Trophoblast cell (in vitro differentiated cells and primary cell): ENCODE data around the gene WNT1.

Source experiments
- DNase-seq, 2 donors: peaks; one replicate each; pipeline ENCODE4 v3.0.0-alpha.2; 2016
- H2AFZ ChIP-seq: 2 replicates; pipeline ENCODE4 v1.6.1; 2013; ENCODE audit warnings: low read length, moderate library complexity, mild to moderate bottlenecking; ENCODE audit not compliant: insufficient read depth, poor library complexity
- H2AK5ac ChIP-seq: 2 replicates; pipeline ENCODE4 v1.6.1; 2013; ENCODE audit warnings: mild to moderate bottlenecking, low read length
- H2BK120ac ChIP-seq: 2 replicates; pipeline ENCODE4 v1.6.1; 2013; ENCODE audit warnings: low read length, mild to moderate bottlenecking, moderate library complexity; ENCODE audit not compliant: insufficient read depth, poor library complexity
- H2BK12ac ChIP-seq: 2 replicates; pipeline ENCODE4 v1.6.1; 2013; ENCODE audit warnings: mild to moderate bottlenecking, low read length, moderate library complexity
- H2BK5ac ChIP-seq: 2 replicates; pipeline ENCODE4 v1.6.1; 2013; ENCODE audit warnings: low read length, low read depth, moderate library complexity, mild to moderate bottlenecking; ENCODE audit not compliant: poor library complexity
- H3K14ac ChIP-seq: 2 replicates; pipeline ENCODE4 v1.6.1; 2013; ENCODE audit warnings: mild to moderate bottlenecking, low read length
- H3K18ac ChIP-seq: 2 replicates; pipeline ENCODE4 v1.6.1; 2013; ENCODE audit warnings: mild to moderate bottlenecking, low read length
- H3K23ac ChIP-seq: 2 replicates; pipeline ENCODE4 v1.6.1; 2013; ENCODE audit warnings: low read length
- H3K27ac ChIP-seq: 2 replicates; pipeline ENCODE4 v1.5.1; 2013; ENCODE audit warnings: low read depth, mild to moderate bottlenecking, inconsistent platforms, low read length, moderate library complexity
- H3K27me3 ChIP-seq: 2 replicates; pipeline ENCODE4 v1.6.1; 2013; ENCODE audit warnings: inconsistent platforms, mild to moderate bottlenecking, low read length, moderate library complexity; ENCODE audit not compliant: insufficient read depth
- H3K36me3 ChIP-seq, 2 experiments: 1 replicate in 1 of 2; 2 replicates in 1 of 2; pipeline ENCODE4 v1.6.1; 2013; ENCODE audit warnings: low read length in 2 of 2, mild to moderate bottlenecking in 2 of 2, moderate library complexity in 1 of 2; ENCODE audit not compliant: insufficient read depth in 2 of 2, control insufficient read depth in 1 of 2
- H3K4ac ChIP-seq: 2 replicates; pipeline ENCODE4 v1.6.1; 2013; ENCODE audit warnings: low read depth, mild to moderate bottlenecking, low read length, moderate library complexity
- H3K4me1 ChIP-seq, 2 experiments: 1 replicate in 1 of 2; 2 replicates in 1 of 2; pipeline ENCODE4 v1.6.1; 2013; ENCODE audit warnings: low read length in 2 of 2, mild to moderate bottlenecking in 2 of 2, moderate library complexity in 1 of 2; ENCODE audit not compliant: insufficient read depth in 2 of 2, control insufficient read depth in 1 of 2
- H3K4me2 ChIP-seq: 2 replicates; pipeline ENCODE4 v1.6.1; 2013; ENCODE audit warnings: inconsistent platforms, mild to moderate bottlenecking, low read length, moderate library complexity
- H3K4me3 ChIP-seq: 2 replicates; pipeline ENCODE4 v1.5.1; 2013; ENCODE audit warnings: mild to moderate bottlenecking, low read depth, low read length, inconsistent platforms
- H3K79me1 ChIP-seq: one replicate; pipeline ENCODE4 v1.6.1; 2013; ENCODE audit warnings: low read length
- H3K79me2 ChIP-seq: 2 replicates; pipeline ENCODE4 v1.6.1; 2013; ENCODE audit warnings: low read length, mild to moderate bottlenecking; ENCODE audit not compliant: control insufficient read depth, insufficient read depth, poor library complexity
- H3K9ac ChIP-seq: 2 replicates; pipeline ENCODE4 v1.6.1; 2013; ENCODE audit warnings: mild to moderate bottlenecking, low read length
- H3K9me3 ChIP-seq: 2 replicates; pipeline ENCODE4 v1.6.1; 2013; ENCODE audit warnings: low read depth, mild to moderate bottlenecking, control low read depth, inconsistent platforms, low read length; ENCODE audit not compliant: insufficient read depth
- H4K12ac ChIP-seq: 2 replicates; pipeline ENCODE4 v1.6.1; 2013; ENCODE audit warnings: low read depth, mild to moderate bottlenecking, low read length, moderate library complexity
- H4K8ac ChIP-seq: 2 replicates; pipeline ENCODE4 v1.6.1; 2013; ENCODE audit warnings: low read depth, mild to moderate bottlenecking, low read length, moderate library complexity
- H4K91ac ChIP-seq: one replicate; pipeline ENCODE4 v1.6.1; 2013; ENCODE audit warnings: low read depth, mild to moderate bottlenecking, low read length, moderate library complexity
- WGBS: extraction: QIAGEN DNeasy Blood & Tissue Kit; methylation state at CpG from one replicate; pipeline ENCODE4 v1.1.7; 2013; ENCODE audit warnings: missing lambda C conversion rate; ENCODE audit not compliant: insufficient read length, insufficient coverage; ENCODE audit errors: extremely low coverage; 5-methylcytosine and 5-hydroxymethylcytosine counted together

WNT1 gene

GRCh38 chr12:49019120-49019430 is 41.0 kb downstream of the WNT1 start:
- Histone ChIP-seq H4K91ac (peak overlapping the region; percentile 89), H2AK5ac (peak overlapping the region; percentile 64), H4K12ac (peak overlapping the region; percentile 86), H2BK12ac (no peak overlapping the region), H2AFZ (peak overlapping the region; percentile 57), H3K27ac (peak overlapping the region; percentile 66), H3K79me2 (peaks cover 6% of the 10 kb centered on the region), H3K18ac (no peak overlapping the region), H3K9ac (no peak overlapping the region), H3K27me3 (no peaks in the 10 kb centered on the region), H4K8ac (peak overlapping the region; percentile 95), H3K9me3 (no peaks in the 10 kb centered on the region), H2BK5ac (no peak overlapping the region), H2BK120ac (peak overlapping the region; percentile 56), H3K4me1 (peaks cover 0 to 6% of the 10 kb centered on the region in 2 experiments), H3K4me2 (peak overlapping the region; percentile 55), H3K4ac (no peak overlapping the region), H3K23ac (no peak overlapping the region), H3K36me3 (peaks cover 25 to 32% of the 10 kb centered on the region in 2 experiments), H3K4me3 (peak overlapping the region; percentile 61), H3K14ac (peak overlapping the region; percentile 81), H3K79me1 (peaks cover 8% of the 10 kb centered on the region)
- WGBS, result no CpG with 5 or more reads among the region's 8 CpGs
- no peak for DNase-seq

DNA sequence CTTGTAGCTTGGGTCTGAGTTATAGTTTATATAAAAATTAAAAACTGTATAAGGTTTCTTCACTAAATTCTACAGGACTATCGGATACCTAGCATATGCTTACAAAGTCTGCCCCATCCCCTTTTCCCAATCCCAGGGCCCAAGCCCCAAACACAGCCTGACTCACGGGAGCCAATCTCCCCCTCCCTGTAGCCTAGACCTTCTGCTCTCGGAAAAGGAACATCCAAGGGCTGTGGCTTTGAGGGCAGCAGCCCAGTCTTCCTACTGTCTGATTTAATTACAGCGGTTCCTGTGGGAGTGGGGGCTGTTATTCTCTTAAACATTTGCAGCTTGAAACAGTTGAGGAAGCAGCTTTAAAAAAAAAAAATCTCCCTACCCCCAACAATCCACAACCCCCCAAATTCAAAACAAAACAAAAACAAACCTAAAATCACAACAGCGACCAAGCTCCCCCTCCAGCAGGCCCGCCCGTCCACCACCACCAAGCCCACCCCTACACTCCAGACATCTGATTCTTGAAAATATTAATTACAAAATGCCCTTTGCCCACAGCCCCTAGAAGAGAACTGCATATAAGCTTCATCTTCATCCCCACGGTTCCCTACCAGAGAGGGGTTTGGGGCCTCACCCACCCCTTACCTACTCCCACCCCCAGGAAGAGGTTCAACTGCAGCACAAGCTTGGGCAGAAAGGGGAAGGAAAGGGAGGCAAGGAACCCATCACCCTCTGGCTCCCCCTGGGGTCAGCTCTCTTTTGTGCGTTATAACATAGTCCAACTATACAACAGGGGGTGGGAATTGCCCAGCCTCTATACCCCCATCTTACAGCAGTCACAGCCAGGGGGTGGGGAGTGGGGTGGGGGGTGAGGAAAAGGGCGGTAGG is 41.6 kb downstream of the WNT1 start:
- Histone ChIP-seq H3K18ac (no peak overlapping the region), H3K4ac (no peak overlapping the region), H3K14ac (no peak overlapping the region), H3K36me3 (peaks cover 29 to 39% of the 10 kb centered on the region in 2 experiments), H4K12ac (peak overlapping the region; percentile 92), H3K4me1 (peaks cover 0 to 6% of the 10 kb centered on the region in 2 experiments), H3K9me3 (no peaks in the 10 kb centered on the region), H2AFZ (no peak overlapping the region), H2AK5ac (peak overlapping the region; percentile 81), H4K8ac (peak overlapping the region; percentile 82), H3K27ac (no peak overlapping the region), H3K79me1 (peaks cover 8% of the 10 kb centered on the region), H3K4me2 (no peak overlapping the region), H3K23ac (no peak overlapping the region), H3K79me2 (peaks cover 6% of the 10 kb centered on the region), H3K9ac (no peak overlapping the region), H3K4me3 (no peak overlapping the region), H3K27me3 (no peaks in the 10 kb centered on the region), H2BK120ac (no peak overlapping the region), H2BK5ac (no peak overlapping the region), H4K91ac (no peak overlapping the region), H2BK12ac (peak overlapping the region; percentile 38)
- WGBS, result 100% methylated on average over 1 of the region's 10 CpGs
- DNase-seq, result peak; percentile 21 to 58

DNA sequence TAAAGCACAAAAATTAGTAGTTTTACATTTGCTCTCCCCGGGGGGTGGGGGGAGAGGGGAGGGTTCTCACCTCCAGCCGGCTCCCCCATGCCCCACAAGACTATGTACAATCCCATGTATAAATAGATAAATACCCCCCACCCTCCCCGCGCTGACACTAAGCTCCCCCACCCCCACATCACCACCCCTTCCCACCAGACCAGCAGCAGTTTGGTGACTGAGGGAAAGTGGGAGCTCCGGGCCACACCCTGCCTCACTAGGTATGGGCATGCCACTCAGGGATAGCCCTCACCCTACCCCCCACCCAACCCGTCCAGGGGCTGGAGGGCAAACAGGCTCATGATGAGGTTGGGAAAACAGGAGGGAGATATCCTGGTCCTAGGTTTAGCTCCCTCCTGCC is 42.3 kb downstream of the WNT1 start:
- H2AK5ac ChIP-seq, result no peak overlapping the region
- no peak overlapping the region for H4K91ac ChIP-seq
- H3K27ac ChIP-seq, result no peak overlapping the region
- H4K12ac ChIP-seq, result no peak overlapping the region
- no peak overlapping the region for H3K14ac ChIP-seq
- no peak overlapping the region for H2BK120ac ChIP-seq
- H4K8ac ChIP-seq, result no peak overlapping the region
- no peak overlapping the region for H3K18ac ChIP-seq
- peaks cover 0 to 6% of the 10 kb centered on the region in 2 experiments for H3K4me1 ChIP-seq
- H3K23ac ChIP-seq, result no peak overlapping the region
- H3K79me2 ChIP-seq, result peaks cover 6% of the 10 kb centered on the region
- DNase-seq, result no peak
- no peak overlapping the region for H3K4ac ChIP-seq
- no peak overlapping the region for H3K4me2 ChIP-seq
- H3K27me3 ChIP-seq, result no peaks in the 10 kb centered on the region
- no peak overlapping the region for H2AFZ ChIP-seq
- no peak overlapping the region for H2BK12ac ChIP-seq
- H3K4me3 ChIP-seq, result no peak overlapping the region
- peaks cover 8% of the 10 kb centered on the region for H3K79me1 ChIP-seq
- no CpG with 5 or more reads among the region's 6 CpGs for WGBS
- H3K36me3 ChIP-seq, result peaks cover 33 to 45% of the 10 kb centered on the region in 2 experiments
- no peaks in the 10 kb centered on the region for H3K9me3 ChIP-seq
- H3K9ac ChIP-seq, result no peak overlapping the region
- H2BK5ac ChIP-seq, result no peak overlapping the region

DNA sequence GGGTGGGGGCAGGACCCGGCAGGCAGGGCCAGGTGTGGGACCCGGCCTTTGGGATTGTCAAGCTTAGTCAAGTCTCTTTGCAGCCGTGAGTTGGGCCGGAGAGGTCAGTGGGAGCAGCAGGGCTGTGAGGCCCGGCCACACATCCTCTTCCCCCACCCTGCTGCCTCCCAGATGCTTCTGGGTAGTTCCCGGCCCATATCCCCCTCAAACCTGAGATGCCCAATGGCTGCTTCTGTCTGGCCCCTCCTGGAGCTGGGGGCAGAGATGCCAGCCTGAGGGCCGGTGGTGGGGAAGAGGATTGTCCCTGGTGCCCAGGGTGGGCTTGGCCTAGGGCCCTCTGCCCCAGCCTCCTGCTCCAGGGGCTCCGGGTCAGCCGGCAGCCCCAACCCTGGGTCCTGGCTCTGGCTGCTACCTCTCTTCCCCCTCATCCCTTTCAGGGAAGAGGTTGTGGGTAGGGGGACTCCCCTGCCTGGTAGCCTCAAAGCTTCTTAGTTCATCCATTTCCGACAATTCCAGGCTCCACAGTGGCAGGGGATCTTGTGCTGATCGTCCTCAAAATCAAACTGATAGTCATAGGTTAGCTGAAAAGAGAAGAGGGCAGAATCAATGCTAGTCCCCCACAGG is 43.3 kb downstream of the WNT1 start:
- Histone ChIP-seq H3K79me1 (peaks cover 8% of the 10 kb centered on the region), H2BK120ac (no peak overlapping the region), H3K27ac (no peak overlapping the region), H3K27me3 (no peaks in the 10 kb centered on the region), H3K14ac (no peak overlapping the region), H2AFZ (no peak overlapping the region), H2AK5ac (no peak overlapping the region), H4K12ac (no peak overlapping the region), H3K36me3 (peaks cover 38 to 53% of the 10 kb centered on the region in 2 experiments), H3K79me2 (peaks cover 6% of the 10 kb centered on the region), H2BK12ac (no peak overlapping the region), H3K9ac (no peak overlapping the region), H3K18ac (no peak overlapping the region), H2BK5ac (no peak overlapping the region), H3K9me3 (no peaks in the 10 kb centered on the region), H4K91ac (no peak overlapping the region), H3K23ac (no peak overlapping the region), H3K4me2 (no peak overlapping the region), H4K8ac (no peak overlapping the region), H3K4me3 (no peak overlapping the region), H3K4ac (no peak overlapping the region), H3K4me1 (peaks cover 0 to 6% of the 10 kb centered on the region in 2 experiments)
- no CpG with 5 or more reads among the region's 11 CpGs for WGBS
- DNase-seq, result no peak
